Neural cell (in vitro differentiated cells): Measurements from ENCODE around the gene TECTB.

ENCODE experiments used
- EP300 ChIP-seq: fragments of 450-650 bp; conservative IDR thresholded peaks from 2 replicates; pipeline ENCODE4 v1.6.1; 2014; ENCODE audit warnings: antibody characterized with exemption, mild to moderate bottlenecking, moderate library complexity; ENCODE audit not compliant: poor library complexity, severe bottlenecking
- EZH2 ChIP-seq: fragments of 200-600, 300-800 bp; shearing (Covaris generic), sonication (generic); IDR thresholded peaks from 2 replicates; pipeline ENCODE4 v1.6.1; 2014; ENCODE audit warnings: antibody characterized with exemption, low read length, borderline replicate concordance, mild to moderate bottlenecking; ENCODE audit not compliant: insufficient read depth, poor library complexity, severe bottlenecking
- MXI1 ChIP-seq: fragments of 450-650 bp; conservative IDR thresholded peaks from 2 replicates; pipeline ENCODE4 v1.6.1; 2014; ENCODE audit warnings: antibody characterized with exemption, mild to moderate bottlenecking; ENCODE audit not compliant: poor library complexity, severe bottlenecking
- POLR2AphosphoS5 ChIP-seq: IDR thresholded peaks from 2 replicates; pipeline ENCODE4 v1.6.1; 2012
- RAD21 ChIP-seq: fragments of 450-650 bp; conservative IDR thresholded peaks from 2 replicates; pipeline ENCODE4 v1.6.1; 2014; ENCODE audit warnings: antibody characterized with exemption, mild to moderate bottlenecking, moderate library complexity
- SMC3 ChIP-seq: fragments of 450-650 bp; conservative IDR thresholded peaks from 2 replicates; pipeline ENCODE4 v1.6.1; 2014; ENCODE audit warnings: antibody characterized with exemption, mild to moderate bottlenecking, moderate library complexity; ENCODE audit not compliant: poor library complexity
- TAF1 ChIP-seq: IDR thresholded peaks from 2 replicates; pipeline ENCODE4 v1.6.1; 2012; ENCODE audit warnings: low read depth
- TF ChIP-seq, protein P1 (sequence below): fragments of 450-650 bp; IDR thresholded peaks from 2 replicates; pipeline ENCODE4 v1.5.1; 2014; ENCODE audit warnings: antibody characterized with exemption, mild to moderate bottlenecking, moderate library complexity; ENCODE audit not compliant: poor library complexity, severe bottlenecking
- TF ChIP-seq, protein P2 (sequence below): IDR thresholded peaks from 2 replicates; pipeline ENCODE4 v1.6.1; 2012; ENCODE audit warnings: borderline replicate concordance

DNA sequence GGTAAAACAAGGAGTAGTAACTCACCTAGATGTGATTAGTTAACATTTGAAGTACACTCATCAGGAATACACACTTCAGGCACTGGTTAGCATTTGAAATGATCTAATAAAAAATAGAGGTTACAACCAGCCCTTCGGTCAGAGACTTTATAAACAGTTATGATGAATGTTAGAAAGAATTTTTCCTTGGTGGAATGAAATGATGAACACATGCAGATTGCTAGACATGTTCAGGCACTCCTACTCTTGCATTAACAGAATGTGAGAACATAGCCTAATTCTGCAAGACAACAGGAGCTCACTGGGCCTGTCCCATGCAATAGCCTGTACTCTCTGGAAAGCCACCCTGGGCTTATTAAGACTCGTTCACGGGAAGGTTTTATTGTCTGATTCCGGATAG lies 47.3 kb upstream of the TECTB start:
- TF ChIP-seq, protein P1, sequence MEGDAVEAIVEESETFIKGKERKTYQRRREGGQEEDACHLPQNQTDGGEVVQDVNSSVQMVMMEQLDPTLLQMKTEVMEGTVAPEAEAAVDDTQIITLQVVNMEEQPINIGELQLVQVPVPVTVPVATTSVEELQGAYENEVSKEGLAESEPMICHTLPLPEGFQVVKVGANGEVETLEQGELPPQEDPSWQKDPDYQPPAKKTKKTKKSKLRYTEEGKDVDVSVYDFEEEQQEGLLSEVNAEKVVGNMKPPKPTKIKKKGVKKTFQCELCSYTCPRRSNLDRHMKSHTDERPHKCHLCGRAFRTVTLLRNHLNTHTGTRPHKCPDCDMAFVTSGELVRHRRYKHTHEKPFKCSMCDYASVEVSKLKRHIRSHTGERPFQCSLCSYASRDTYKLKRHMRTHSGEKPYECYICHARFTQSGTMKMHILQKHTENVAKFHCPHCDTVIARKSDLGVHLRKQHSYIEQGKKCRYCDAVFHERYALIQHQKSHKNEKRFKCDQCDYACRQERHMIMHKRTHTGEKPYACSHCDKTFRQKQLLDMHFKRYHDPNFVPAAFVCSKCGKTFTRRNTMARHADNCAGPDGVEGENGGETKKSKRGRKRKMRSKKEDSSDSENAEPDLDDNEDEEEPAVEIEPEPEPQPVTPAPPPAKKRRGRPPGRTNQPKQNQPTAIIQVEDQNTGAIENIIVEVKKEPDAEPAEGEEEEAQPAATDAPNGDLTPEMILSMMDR, result no peak
- TF ChIP-seq TAF1 (no peak), POLR2AphosphoS5 (no peak), RAD21 (no peak), EZH2 (no peak), EP300 (no peak), SMC3 (no peak), MXI1 (no peak)
- TF ChIP-seq, protein P2, sequence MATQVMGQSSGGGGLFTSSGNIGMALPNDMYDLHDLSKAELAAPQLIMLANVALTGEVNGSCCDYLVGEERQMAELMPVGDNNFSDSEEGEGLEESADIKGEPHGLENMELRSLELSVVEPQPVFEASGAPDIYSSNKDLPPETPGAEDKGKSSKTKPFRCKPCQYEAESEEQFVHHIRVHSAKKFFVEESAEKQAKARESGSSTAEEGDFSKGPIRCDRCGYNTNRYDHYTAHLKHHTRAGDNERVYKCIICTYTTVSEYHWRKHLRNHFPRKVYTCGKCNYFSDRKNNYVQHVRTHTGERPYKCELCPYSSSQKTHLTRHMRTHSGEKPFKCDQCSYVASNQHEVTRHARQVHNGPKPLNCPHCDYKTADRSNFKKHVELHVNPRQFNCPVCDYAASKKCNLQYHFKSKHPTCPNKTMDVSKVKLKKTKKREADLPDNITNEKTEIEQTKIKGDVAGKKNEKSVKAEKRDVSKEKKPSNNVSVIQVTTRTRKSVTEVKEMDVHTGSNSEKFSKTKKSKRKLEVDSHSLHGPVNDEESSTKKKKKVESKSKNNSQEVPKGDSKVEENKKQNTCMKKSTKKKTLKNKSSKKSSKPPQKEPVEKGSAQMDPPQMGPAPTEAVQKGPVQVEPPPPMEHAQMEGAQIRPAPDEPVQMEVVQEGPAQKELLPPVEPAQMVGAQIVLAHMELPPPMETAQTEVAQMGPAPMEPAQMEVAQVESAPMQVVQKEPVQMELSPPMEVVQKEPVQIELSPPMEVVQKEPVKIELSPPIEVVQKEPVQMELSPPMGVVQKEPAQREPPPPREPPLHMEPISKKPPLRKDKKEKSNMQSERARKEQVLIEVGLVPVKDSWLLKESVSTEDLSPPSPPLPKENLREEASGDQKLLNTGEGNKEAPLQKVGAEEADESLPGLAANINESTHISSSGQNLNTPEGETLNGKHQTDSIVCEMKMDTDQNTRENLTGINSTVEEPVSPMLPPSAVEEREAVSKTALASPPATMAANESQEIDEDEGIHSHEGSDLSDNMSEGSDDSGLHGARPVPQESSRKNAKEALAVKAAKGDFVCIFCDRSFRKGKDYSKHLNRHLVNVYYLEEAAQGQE, result no peak
